Liver (tissue), 9 donors: ENCODE data around the gene KIAA1217. TPM values are rescaled to one million over a fixed set of nuclear protein-coding genes. Genes with fewer than 3 reads are reported as not detected.
"Not testable (repeated sequence)": the region's sequence is repeated elsewhere in the genome, so short reads cannot be mapped to it uniquely, and the experiment has no call there.

Source experiments
- DNase-seq: peaks from one replicate; pipeline ENCODE4 v3.0.0-alpha.2; 2017; ENCODE audit warnings: low spot score
- H3K27ac ChIP-seq, 2 donors: one replicate each; pipeline ENCODE4 v1.7.0; 2013; ENCODE audit warnings: inconsistent platforms in 2 of 2, low read length in 2 of 2, control low read depth in 1 of 2, low read depth in 1 of 2, mild to moderate bottlenecking in 1 of 2
- H3K27me3 ChIP-seq, 4 donors: one replicate each; pipeline versions ENCODE4 v1.6.1 to v1.7.0; 2013; ENCODE audit warnings: low read length in 3 of 4, inconsistent platforms in 1 of 4, mild to moderate bottlenecking in 1 of 4, moderate library complexity in 1 of 4; ENCODE audit not compliant: control insufficient read depth in 4 of 4, insufficient read depth in 4 of 4
- H3K36me3 ChIP-seq, 4 donors: one replicate each; pipeline versions ENCODE4 v1.6.1 to v1.7.0; 2013; ENCODE audit warnings: low read length in 3 of 4, mild to moderate bottlenecking in 3 of 4, low read depth in 1 of 4, moderate library complexity in 1 of 4; ENCODE audit not compliant: control insufficient read depth in 4 of 4, insufficient read depth in 3 of 4
- H3K4me1 ChIP-seq, 4 donors: one replicate each; pipeline versions ENCODE4 v1.6.1 to v1.7.0; 2013; ENCODE audit warnings: low read length in 3 of 4, mild to moderate bottlenecking in 3 of 4, moderate library complexity in 1 of 4; ENCODE audit not compliant: control insufficient read depth in 4 of 4, insufficient read depth in 4 of 4
- H3K4me3 ChIP-seq, 3 donors: one replicate each; pipeline versions ENCODE4 v1.6.1 to v1.7.0; 2013; ENCODE audit warnings: low read length in 3 of 3, control low read depth in 1 of 3, low read depth in 1 of 3, mild to moderate bottlenecking in 1 of 3
- H3K9ac ChIP-seq, 2 donors: one replicate each; pipeline ENCODE4 v1.7.0; 2013; ENCODE audit warnings: low read length in 2 of 2, mild to moderate bottlenecking in 2 of 2, moderate library complexity in 2 of 2, control low read depth in 1 of 2, low read depth in 1 of 2
- H3K9me3 ChIP-seq, 4 donors: one replicate each; pipeline versions ENCODE4 v1.6.1 to v1.7.0; 2013; ENCODE audit warnings: low read length in 3 of 4; ENCODE audit not compliant: control insufficient read depth in 4 of 4
- ATF3 ChIP-seq: IDR thresholded peaks from 2 replicates; pipeline ENCODE4 v1.6.1; 2016; ENCODE audit warnings: antibody characterized with exemption
- EGR1 ChIP-seq, 2 donors: IDR thresholded peaks; 2 replicates each; pipeline ENCODE4 v1.6.1; 2016 to 2018; ENCODE audit warnings: antibody characterized with exemption in 2 of 2, low read depth in 2 of 2
- FOXA1 ChIP-seq: IDR thresholded peaks from 2 replicates; pipeline ENCODE4 v1.6.1; 2016; ENCODE audit warnings: antibody characterized with exemption
- FOXA2 ChIP-seq: IDR thresholded peaks from 2 replicates; pipeline ENCODE4 v1.6.1; 2016; ENCODE audit warnings: antibody characterized with exemption
- GABPA ChIP-seq, 2 donors: IDR thresholded peaks in 1 of 2; conservative IDR thresholded peaks in 1 of 2; 2 replicates each; pipeline ENCODE4 v1.6.1; 2016; ENCODE audit warnings: antibody characterized with exemption in 2 of 2, mild to moderate bottlenecking in 1 of 2, moderate library complexity in 1 of 2
- MAX ChIP-seq: IDR thresholded peaks from 2 replicates; pipeline ENCODE4 v1.6.1; 2016; ENCODE audit warnings: antibody characterized with exemption
- NR2F2 ChIP-seq: IDR thresholded peaks from 2 replicates; pipeline ENCODE4 v1.6.1; 2016; ENCODE audit warnings: antibody characterized with exemption
- RAD21 ChIP-seq, 2 donors: IDR thresholded peaks; 2 replicates each; pipeline ENCODE4 v1.6.1; 2016; ENCODE audit warnings: antibody characterized with exemption in 2 of 2, mild to moderate bottlenecking in 2 of 2
- SP1 ChIP-seq: IDR thresholded peaks from 2 replicates; pipeline ENCODE4 v1.6.1; 2018; ENCODE audit warnings: antibody characterized with exemption, mild to moderate bottlenecking
- TAF1 ChIP-seq: conservative IDR thresholded peaks from 2 replicates; pipeline ENCODE4 v1.6.1; 2016; ENCODE audit warnings: antibody characterized with exemption, mild to moderate bottlenecking
- YY1 ChIP-seq: IDR thresholded peaks from 2 replicates; pipeline ENCODE4 v1.6.1; 2016; ENCODE audit warnings: antibody characterized with exemption, mild to moderate bottlenecking
- ZBTB33 ChIP-seq: IDR thresholded peaks from 2 replicates; pipeline ENCODE4 v1.6.1; 2016; ENCODE audit warnings: antibody characterized with exemption
- WGBS: extraction: QIAGEN DNeasy Blood & Tissue Kit; methylation state at CpG from one replicate; pipeline ENCODE4 v1.1.7; 2013; 5-methylcytosine and 5-hydroxymethylcytosine counted together
- polyA plus RNA-seq, 2 donors: library from polyadenylated mRNA; stranded (reverse) in 1 of 2; unstranded in 1 of 2; fragments of 200-250 nt in 1 of 2; fragments of >200 nt in 1 of 2; fragmentation: Nextera tagmentation in 1 of 2; extraction: Ambion mirVana in 1 of 2; gene quantifications; one replicate each; pipeline versions ENCODE4 v1.2.1 to v1.2.3, GENCODE V29; 2013 to 2015
- total RNA-seq, 2 donors: library from RNA; depleted of rRNA; stranded (reverse); fragments of >200 nt; gene quantifications; one replicate each; pipeline ENCODE4 v1.2.3, GENCODE V29; 2014
- TF ChIP-seq, protein P1 (sequence below): fragments of 150-350 bp; IDR thresholded peaks from 2 replicates; pipeline ENCODE4 v1.5.1; 2017; ENCODE audit warnings: improper control_type of control experiment, low read depth, low read length; ENCODE audit not compliant: missing input control
- donor health status: healthy.
- donor health status: healthy.
- donor health status: healthy.
- donor health status: healthy.
- donor health status: healthy.

KIAA1217 gene
- total and polyA plus RNA-seq, 4 donors, result 4.5 to 12.8 (median 6.8) TPM

DNA sequence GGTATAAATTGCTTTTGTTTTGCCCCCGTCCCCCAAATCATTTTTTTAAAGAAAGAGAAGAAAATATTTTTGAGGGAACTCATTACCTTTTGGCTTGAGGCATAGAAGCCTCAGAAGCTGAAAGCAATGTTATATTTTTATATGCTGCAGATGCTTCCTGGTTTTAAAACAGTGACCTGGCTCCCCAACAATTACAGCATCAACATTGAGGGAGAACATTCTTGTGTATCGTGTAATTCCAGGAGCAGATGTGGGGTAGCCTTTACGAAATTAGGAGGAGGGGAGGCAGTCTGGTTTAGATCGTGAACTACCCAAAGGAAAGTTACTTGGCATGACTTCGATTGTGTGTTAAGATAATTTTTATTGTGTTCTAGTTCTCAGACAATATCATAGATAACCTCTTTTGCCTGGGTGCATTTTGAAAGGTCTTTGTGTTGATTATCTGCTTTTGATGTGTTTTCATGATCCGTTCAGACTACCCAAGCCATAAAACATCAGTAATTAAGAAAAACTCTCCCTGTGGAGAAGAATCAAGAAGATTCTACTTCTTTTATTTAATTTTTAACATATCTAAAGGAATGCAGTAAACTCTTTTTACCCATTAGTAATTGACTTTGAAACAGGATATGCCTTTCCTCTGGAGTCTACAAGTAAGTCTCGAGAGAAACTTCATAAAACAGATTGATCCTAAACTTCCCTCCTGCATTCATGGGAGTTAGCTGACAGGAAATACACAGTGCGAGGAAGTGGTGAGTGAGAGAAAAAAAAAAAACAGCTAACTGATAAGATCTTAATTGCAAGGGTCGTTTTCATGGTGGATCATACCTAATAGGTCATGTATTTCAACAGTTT lies 141.4 kb downstream of the KIAA1217 start (continued):
- TF ChIP-seq FOXA2, result no peak
- no peak for TF ChIP-seq ZBTB33
- no peak for TF ChIP-seq GABPA (IDR thresholded peaks at IDR 0.05 in 1 of 2, conservative IDR thresholded peaks at IDR 0.05 in 1 of 2)

GRCh38 chr10:24350922-24351225 lies 141.9 kb downstream of the KIAA1217 start:
- H3K9ac ChIP-seq, H3K27ac ChIP-seq, H3K4me3 ChIP-seq, H3K36me3 ChIP-seq, H3K4me1 ChIP-seq, DNase-seq, H3K27me3 ChIP-seq, H3K9me3 ChIP-seq: not testable (repeated sequence)
- WGBS, result 89% methylated on average over 7 of the region's 7 CpGs

- H3K27ac ChIP-seq, result no peak overlapping the region
These were observed 143.0 kb downstream of the KIAA1217 start for GRCh38 chr10:24351961-24352360.

More at GRCh38 chr10:24351961-24352360, 143.0 kb downstream of the KIAA1217 start:
- Histone ChIP-seq H3K4me3 (no peak overlapping the region), H3K9ac (no peak overlapping the region), H3K36me3 (no peaks in the 10 kb centered on the region), H3K9me3 (no peaks in the 10 kb centered on the region), H3K27me3 (no peaks in the 10 kb centered on the region), H3K4me1 (no peaks in the 10 kb centered on the region)
- 88% methylated on average over 4 of the region's 4 CpGs for WGBS
- TF ChIP-seq NR2F2 (no peak), ATF3 (no peak), RAD21 (IDR thresholded peaks at IDR 0.05) (no peak), YY1 (no peak), TAF1 (no peak), FOXA2 (no peak), EGR1 (IDR thresholded peaks at IDR 0.05; ENCODE audit: low read depth in 2 of 2) (no peak), FOXA1 (no peak), SP1 (no peak), MAX (no peak)
- TF ChIP-seq, protein P1, sequence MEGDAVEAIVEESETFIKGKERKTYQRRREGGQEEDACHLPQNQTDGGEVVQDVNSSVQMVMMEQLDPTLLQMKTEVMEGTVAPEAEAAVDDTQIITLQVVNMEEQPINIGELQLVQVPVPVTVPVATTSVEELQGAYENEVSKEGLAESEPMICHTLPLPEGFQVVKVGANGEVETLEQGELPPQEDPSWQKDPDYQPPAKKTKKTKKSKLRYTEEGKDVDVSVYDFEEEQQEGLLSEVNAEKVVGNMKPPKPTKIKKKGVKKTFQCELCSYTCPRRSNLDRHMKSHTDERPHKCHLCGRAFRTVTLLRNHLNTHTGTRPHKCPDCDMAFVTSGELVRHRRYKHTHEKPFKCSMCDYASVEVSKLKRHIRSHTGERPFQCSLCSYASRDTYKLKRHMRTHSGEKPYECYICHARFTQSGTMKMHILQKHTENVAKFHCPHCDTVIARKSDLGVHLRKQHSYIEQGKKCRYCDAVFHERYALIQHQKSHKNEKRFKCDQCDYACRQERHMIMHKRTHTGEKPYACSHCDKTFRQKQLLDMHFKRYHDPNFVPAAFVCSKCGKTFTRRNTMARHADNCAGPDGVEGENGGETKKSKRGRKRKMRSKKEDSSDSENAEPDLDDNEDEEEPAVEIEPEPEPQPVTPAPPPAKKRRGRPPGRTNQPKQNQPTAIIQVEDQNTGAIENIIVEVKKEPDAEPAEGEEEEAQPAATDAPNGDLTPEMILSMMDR, result no peak
- no peak for DNase-seq
